GM12878 (cell line): Measurements from ENCODE around the gene NXPH1. TPM values are rescaled to one million over a fixed set of nuclear protein-coding genes. Genes with fewer than 3 reads are reported as not detected.

Experiments used
- ATAC-seq: fragments of 200-7000 bp; cut with Tn5 transposase; 3 replicates; pipeline ENCODE4 v1.9.1; 2020; ENCODE audit warnings: mild to moderate bottlenecking, moderate library complexity
- BruUV-seq: library from RNA; stranded (reverse); fragments of 400-500 nt; replicated peaks from 2 replicates; lab custom pipeline; 2021; lab: Mats Ljungman, UMichigan
- CTCF ChIA-PET: fragments of 300-600 bp; sonication (Branson Sonifier 250); formaldehyde crosslinking; extraction: SDS; loops from one replicate; lab custom pipeline; 2021; ENCODE audit warnings: inconsistent platforms; lab: Yijun Ruan, JAX
- POLR2A ChIA-PET: fragments of 350-600 bp; formaldehyde crosslinking; extraction: SDS; loops from one replicate; lab custom pipeline; 2021; ENCODE audit warnings: inconsistent platforms; lab: Charles Lee
- RAD21 ChIA-PET: fragments of 300-600 bp; sonication (Branson Sonifier 250); formaldehyde crosslinking; loops from one replicate; lab custom pipeline; 2023; ENCODE audit warnings: antibody characterized with exemption; ENCODE audit not compliant: unreplicated experiment; lab: Charles Lee
- SMC1A ChIA-PET: fragments of 300-600 bp; sonication (Branson Sonifier 250); formaldehyde crosslinking; loops from one replicate; lab custom pipeline; 2023; ENCODE audit not compliant: unreplicated experiment, uncharacterized antibody; lab: Charles Lee
- DNase-seq: peaks from one replicate; pipeline ENCODE4 v3.0.0-alpha.2; 2011; ENCODE audit warnings: low read depth, low spot score
- FAIRE-seq: peaks from 3 replicates; lab custom pipeline; 2011; peaks lifted over from hg19 to GRCh38; lab: Jason Lieb, UNC
- H2AFZ ChIP-seq: 2 replicates; pipeline ENCODE4 v1.6.0; 2011; ENCODE audit warnings: low read depth, low read length, control low read depth; ENCODE audit not compliant: control insufficient read depth
- H3K27ac ChIP-seq: 2 replicates; pipeline ENCODE4 v1.5.1; 2011; ENCODE audit warnings: control low read depth; ENCODE audit not compliant: control insufficient read depth, insufficient read depth
- H3K27me3 ChIP-seq, 2 experiments: replicated peaks in 1 of 2; 2 replicates each; pipeline versions ENCODE4 v1.6.0 to v1.6.1; 2011; ENCODE audit warnings: low read length in 1 of 2; ENCODE audit not compliant: control insufficient read depth in 2 of 2, insufficient read depth in 2 of 2
- H3K36me3 ChIP-seq, 2 experiments: 2 replicates each; pipeline ENCODE4 v1.5.1; 2011; ENCODE audit warnings: low read length in 1 of 2; ENCODE audit not compliant: control insufficient read depth in 2 of 2, insufficient read depth in 2 of 2
- H3K4me1 ChIP-seq: 2 replicates; pipeline ENCODE4 v1.6.1; 2011; ENCODE audit warnings: mild to moderate bottlenecking, low read length, moderate library complexity, mixed read lengths; ENCODE audit not compliant: control insufficient read depth, insufficient read depth
- H3K4me2 ChIP-seq: 2 replicates; pipeline ENCODE4 v1.6.0; 2011; ENCODE audit warnings: control low read depth; ENCODE audit not compliant: control insufficient read depth, insufficient read depth
- H3K4me3 ChIP-seq: fragments of 200-600 bp; sonication (generic); 2 replicates; pipeline ENCODE4 v1.5.1; 2016
- H3K79me2 ChIP-seq: 2 replicates; pipeline ENCODE4 v1.6.0; 2011; ENCODE audit warnings: low read length; ENCODE audit not compliant: control insufficient read depth, insufficient read depth
- H3K9ac ChIP-seq: 2 replicates; pipeline ENCODE4 v1.8.0; 2011; ENCODE audit warnings: low read length, control low read depth, mixed read lengths; ENCODE audit not compliant: control insufficient read depth, insufficient read depth
- H3K9me3 ChIP-seq: replicated peaks from 3 replicates; pipeline ENCODE4 v1.5.1; 2011; ENCODE audit warnings: mild to moderate bottlenecking, low read length; ENCODE audit not compliant: control insufficient read depth, insufficient read depth
- H4K20me1 ChIP-seq: 2 replicates; pipeline ENCODE4 v1.6.0; 2011; ENCODE audit not compliant: control insufficient read depth, insufficient read depth
- BMI1 ChIP-seq: fragments of 450-650 bp; IDR thresholded peaks from 2 replicates; pipeline ENCODE4 v1.6.1; 2016; ENCODE audit warnings: mild to moderate bottlenecking, moderate library complexity, borderline replicate concordance
- KLF5 ChIP-seq: fragments of 450-650 bp; IDR thresholded peaks from 2 replicates; pipeline ENCODE4 v1.6.1; 2014; ENCODE audit warnings: mild to moderate bottlenecking; ENCODE audit not compliant: partially characterized antibody
- LARP7 ChIP-seq: fragments of 450-650 bp; IDR thresholded peaks from 2 replicates; pipeline ENCODE4 v1.6.1; 2017; ENCODE audit warnings: mild to moderate bottlenecking
- NRF1 ChIP-seq: conservative IDR thresholded peaks from 2 replicates; pipeline ENCODE4 v1.6.1; 2011; ENCODE audit warnings: mild to moderate bottlenecking, low read depth, low read length, improper control_type of control experiment
- POLR2A ChIP-seq: IDR thresholded peaks from 2 replicates; pipeline ENCODE4 v1.6.1; 2011; ENCODE audit warnings: low read depth, mild to moderate bottlenecking, low read length
- SMARCA5 ChIP-seq: fragments of 450-650 bp; IDR thresholded peaks from 2 replicates; pipeline ENCODE4 v1.6.1; 2017; ENCODE audit warnings: mild to moderate bottlenecking
- YBX1 ChIP-seq: fragments of 450-650 bp; IDR thresholded peaks from 2 replicates; pipeline ENCODE4 v1.6.1; 2016; ENCODE audit warnings: antibody characterized with exemption
- ZNF217 ChIP-seq: fragments of 450-650 bp; IDR thresholded peaks from 2 replicates; pipeline ENCODE4 v1.6.1; 2017; ENCODE audit warnings: antibody characterized with exemption, mild to moderate bottlenecking
- ZNF384 ChIP-seq: IDR thresholded peaks from 2 replicates; pipeline ENCODE4 v1.6.1; 2012; ENCODE audit warnings: low read depth, mild to moderate bottlenecking, low read length, improper control_type of control experiment, borderline replicate concordance
- WGBS: methylation state at CpG from one replicate; pipeline ENCODE4 v1.1.6; 2016; ENCODE audit warnings: low lambda C conversion rate; ENCODE audit not compliant: insufficient replicate concordance, insufficient coverage; ENCODE audit errors: missing lambda C conversion rate; 5-methylcytosine and 5-hydroxymethylcytosine counted together
- in situ Hi-C: fragments of 300-500 bp; cut with MboI; formaldehyde crosslinking; loops from 9 replicates; pipeline ENCODE4 v1.14.3; 2018; ENCODE audit warnings: mixed read lengths
- intact Hi-C: fragments of 100-400 bp; cut with micrococcal nuclease; formaldehyde crosslinking; loops from one replicate; pipeline ENCODE4 v1.14.2; 2022; ENCODE audit not compliant: unreplicated experiment
- polyA plus RNA-seq, 11 experiments: library from polyadenylated mRNA; depleted of rRNA in 4 of 11; unstranded in 6 of 11; stranded (reverse) in 5 of 11; fragments of >200 nt; fragmentation: Nextera tagmentation in 4 of 11; fragmentation: Illumina TruSeq in 1 of 11; extraction: Ambion mirVana in 4 of 11; extraction: Trizol in 1 of 11; gene quantifications; 1 replicate in 1 of 11; 2 replicates in 10 of 11; pipeline versions ENCODE4 v1.2.1 to v1.2.3, GENCODE V29; 2011 to 2016; ENCODE audit warnings: inconsistent platforms in 2 of 11, missing spikeins in 2 of 11, low read depth in 1 of 11
- total RNA-seq, 4 experiments: library from RNA; depleted of rRNA in 3 of 4; stranded (reverse); fragments of >200 nt in 3 of 4; fragmentation: Illumina TruSeq in 1 of 4; extraction: Trizol in 1 of 4; gene quantifications; 2 replicates each; pipeline versions ENCODE4 v1.2.1 to v1.2.3, GENCODE V29; 2013 to 2021
- TF ChIP-seq, protein P1 (sequence below): IDR thresholded peaks from 2 replicates; pipeline ENCODE4 v1.6.1; 2012; ENCODE audit warnings: low read depth, low read length, improper control_type of control experiment
- TF ChIP-seq, protein P2 (sequence below): fragments of 450-650 bp; IDR thresholded peaks from 2 replicates; pipeline ENCODE4 v1.6.1; 2017; ENCODE audit warnings: mild to moderate bottlenecking, low read depth, inconsistent platforms; ENCODE audit not compliant: poor library complexity, severe bottlenecking
- TF ChIP-seq, protein P3 (sequence below): fragments of 450-650 bp; conservative IDR thresholded peaks from 2 replicates; pipeline ENCODE4 v1.6.1; 2017; ENCODE audit warnings: mild to moderate bottlenecking, moderate library complexity

The NXPH1 gene
- total and polyA plus RNA-seq, 10 of the 15 experiments (the other 5 are each of a cell fraction or from before 2014, with no cell fraction given), result 0.06 to 0.34 TPM; not detected in 8

DNA sequence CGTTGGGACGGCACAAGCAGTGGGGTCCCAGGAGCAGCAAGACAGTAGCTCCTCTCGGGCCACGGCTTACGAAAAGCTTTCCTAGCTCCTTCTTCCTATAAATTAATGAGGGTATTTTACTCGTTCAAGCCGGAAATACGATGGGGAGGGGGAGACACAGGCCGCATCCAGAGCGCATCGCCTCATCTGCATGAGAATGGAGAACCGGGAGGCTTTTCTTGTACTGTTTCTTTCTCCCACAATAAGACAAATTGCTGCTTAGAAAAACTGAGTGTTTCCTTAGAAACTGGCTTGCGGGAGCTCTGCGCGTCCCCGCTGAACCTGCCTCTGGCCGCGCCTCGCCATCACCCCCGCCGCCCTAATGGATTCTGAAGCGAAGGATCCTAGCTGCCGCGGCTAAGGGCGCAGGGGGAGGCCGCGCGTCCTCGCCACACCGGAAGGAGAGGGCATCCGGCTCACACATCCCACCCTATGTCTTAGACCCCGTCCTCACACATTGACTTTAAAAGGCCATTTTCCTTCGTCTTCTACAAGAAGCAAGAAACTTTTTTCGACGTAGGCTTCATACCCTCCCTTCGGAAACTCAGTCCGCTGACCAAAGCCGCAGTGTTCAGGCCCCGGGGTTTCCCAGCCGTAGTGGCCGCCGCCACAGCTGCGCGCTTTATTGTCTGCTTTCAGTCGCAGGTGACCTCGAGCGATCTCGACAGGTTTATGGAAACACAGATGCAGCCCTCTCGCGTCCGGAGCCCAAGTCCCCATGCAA lies 8.8 kb downstream of the NXPH1 start:
- no peaks in the 10 kb centered on the region for H4K20me1 ChIP-seq
- H3K27me3 ChIP-seq, result peaks cover 4 to 18% of the 10 kb centered on the region in 2 experiments; a peak in 3 of 4 replicates
- no peak overlapping the region for H3K9ac ChIP-seq
- ChIA-PET RAD21 (no interaction called here), POLR2A (no interaction called here), SMC1A (no interaction called here), CTCF (no interaction called here)
- H2AFZ ChIP-seq, result no peak overlapping the region
- 53% methylated on average over 51 of the region's 51 CpGs for WGBS
- no peak for FAIRE-seq
- H3K4me2 ChIP-seq, result no peak overlapping the region
- BruUV-seq, result no TSS peak
- in situ Hi-C loops, result no loop called here
- no peaks in the 10 kb centered on the region for H3K79me2 ChIP-seq
- H3K27ac ChIP-seq, result no peak overlapping the region
- H3K4me3 ChIP-seq, result no peak overlapping the region
- intact Hi-C loops, result no loop called here
- no peak for DNase-seq
- ATAC-seq, result no peak
- no peaks in the 10 kb centered on the region for H3K4me1 ChIP-seq
- H3K36me3 ChIP-seq, result no peaks in the 10 kb centered on the region
- TF ChIP-seq POLR2A (no peak), SMARCA5 (no peak), KLF5 (no peak), LARP7 (no peak), YBX1 (no peak), BMI1 (no peak), NRF1 (no peak), ZNF217 (no peak), ZNF384 (no peak)
- TF ChIP-seq, protein P1, sequence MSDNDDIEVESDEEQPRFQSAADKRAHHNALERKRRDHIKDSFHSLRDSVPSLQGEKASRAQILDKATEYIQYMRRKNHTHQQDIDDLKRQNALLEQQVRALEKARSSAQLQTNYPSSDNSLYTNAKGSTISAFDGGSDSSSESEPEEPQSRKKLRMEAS, result no peak
- TF ChIP-seq, protein P2, sequence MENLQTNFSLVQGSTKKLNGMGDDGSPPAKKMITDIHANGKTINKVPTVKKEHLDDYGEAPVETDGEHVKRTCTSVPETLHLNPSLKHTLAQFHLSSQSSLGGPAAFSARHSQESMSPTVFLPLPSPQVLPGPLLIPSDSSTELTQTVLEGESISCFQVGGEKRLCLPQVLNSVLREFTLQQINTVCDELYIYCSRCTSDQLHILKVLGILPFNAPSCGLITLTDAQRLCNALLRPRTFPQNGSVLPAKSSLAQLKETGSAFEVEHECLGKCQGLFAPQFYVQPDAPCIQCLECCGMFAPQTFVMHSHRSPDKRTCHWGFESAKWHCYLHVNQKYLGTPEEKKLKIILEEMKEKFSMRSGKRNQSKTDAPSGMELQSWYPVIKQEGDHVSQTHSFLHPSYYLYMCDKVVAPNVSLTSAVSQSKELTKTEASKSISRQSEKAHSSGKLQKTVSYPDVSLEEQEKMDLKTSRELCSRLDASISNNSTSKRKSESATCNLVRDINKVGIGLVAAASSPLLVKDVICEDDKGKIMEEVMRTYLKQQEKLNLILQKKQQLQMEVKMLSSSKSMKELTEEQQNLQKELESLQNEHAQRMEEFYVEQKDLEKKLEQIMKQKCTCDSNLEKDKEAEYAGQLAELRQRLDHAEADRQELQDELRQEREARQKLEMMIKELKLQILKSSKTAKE, result no peak
- TF ChIP-seq, protein P3, sequence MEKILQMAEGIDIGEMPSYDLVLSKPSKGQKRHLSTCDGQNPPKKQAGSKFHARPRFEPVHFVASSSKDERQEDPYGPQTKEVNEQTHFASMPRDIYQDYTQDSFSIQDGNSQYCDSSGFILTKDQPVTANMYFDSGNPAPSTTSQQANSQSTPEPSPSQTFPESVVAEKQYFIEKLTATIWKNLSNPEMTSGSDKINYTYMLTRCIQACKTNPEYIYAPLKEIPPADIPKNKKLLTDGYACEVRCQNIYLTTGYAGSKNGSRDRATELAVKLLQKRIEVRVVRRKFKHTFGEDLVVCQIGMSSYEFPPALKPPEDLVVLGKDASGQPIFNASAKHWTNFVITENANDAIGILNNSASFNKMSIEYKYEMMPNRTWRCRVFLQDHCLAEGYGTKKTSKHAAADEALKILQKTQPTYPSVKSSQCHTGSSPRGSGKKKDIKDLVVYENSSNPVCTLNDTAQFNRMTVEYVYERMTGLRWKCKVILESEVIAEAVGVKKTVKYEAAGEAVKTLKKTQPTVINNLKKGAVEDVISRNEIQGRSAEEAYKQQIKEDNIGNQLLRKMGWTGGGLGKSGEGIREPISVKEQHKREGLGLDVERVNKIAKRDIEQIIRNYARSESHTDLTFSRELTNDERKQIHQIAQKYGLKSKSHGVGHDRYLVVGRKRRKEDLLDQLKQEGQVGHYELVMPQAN, result no peak
- peaks cover 6% of the 10 kb centered on the region; the same call in 2 of the 3 replicates for H3K9me3 ChIP-seq
